ENCODE results near the gene DLG2. TPM values are rescaled to one million over a fixed set of nuclear protein-coding genes. Genes with fewer than 3 reads are reported as not detected.

Gene DLG2
- total RNA-seq, 1 experiment from 2014 or later = 0.20 TPM

- in situ Hi-C loops (cut with HindIII; ENCODE audit: low pct_unique_long_range_greater_than_20kb, low sequenced_read_pairs) = no loop called here
- DNase-seq (ENCODE audit: low read depth) = no peak
Measured at GRCh38 chr11:84747871-84748270, 879.3 kb downstream of the DLG2 start.

- no peak for DNase-seq (ENCODE audit: low read depth)
- in situ Hi-C loops (cut with HindIII; ENCODE audit: low pct_unique_long_range_greater_than_20kb, low sequenced_read_pairs) = no loop called here
Measured at GRCh38 chr11:84740050-84740449, 887.1 kb downstream of the DLG2 start.

GRCh38 chr11:84724256-84724655 is 902.9 kb downstream of the DLG2 start:
- in situ Hi-C loops (cut with HindIII; ENCODE audit: low pct_unique_long_range_greater_than_20kb, low sequenced_read_pairs) = no loop called here
- DNase-seq (ENCODE audit: low read depth) = no peak

GRCh38 chr11:84722583-84723108 is 904.5 kb downstream of the DLG2 start:
- in situ Hi-C loops (cut with HindIII; ENCODE audit: low pct_unique_long_range_greater_than_20kb, low sequenced_read_pairs) = no loop called here
- DNase-seq (ENCODE audit: low read depth) = no peak

GRCh38 chr11:84721561-84721961 is 905.6 kb downstream of the DLG2 start:
- in situ Hi-C loops (cut with HindIII; ENCODE audit: low pct_unique_long_range_greater_than_20kb, low sequenced_read_pairs) = no loop called here
- no peak for DNase-seq (ENCODE audit: low read depth)

- in situ Hi-C loops (cut with HindIII; ENCODE audit: low pct_unique_long_range_greater_than_20kb, low sequenced_read_pairs) = no loop called here
- no peak for DNase-seq (ENCODE audit: low read depth)
Measured at GRCh38 chr11:84720706-84721402, 906.3 kb downstream of the DLG2 start.

GRCh38 chr11:84719935-84720577 is 907.1 kb downstream of the DLG2 start:
- in situ Hi-C loops (cut with HindIII; ENCODE audit: low pct_unique_long_range_greater_than_20kb, low sequenced_read_pairs) = no loop called here

GRCh38 chr11:84714316-84714780 is 912.8 kb downstream of the DLG2 start:
- in situ Hi-C loops (cut with HindIII; ENCODE audit: low pct_unique_long_range_greater_than_20kb, low sequenced_read_pairs) = no loop called here
- peak; percentile 60 for DNase-seq (ENCODE audit: low read depth)

More at GRCh38 chr11:84719935-84720577, 907.1 kb downstream of the DLG2 start:
- no peak for DNase-seq (ENCODE audit: low read depth)

- DNase-seq (ENCODE audit: low read depth) = peak; percentile 62
Measured at GRCh38 chr11:84691830-84692229, 935.3 kb downstream of the DLG2 start.

GRCh38 chr11:84687433-84687832 is 939.7 kb downstream of the DLG2 start:
- DNase-seq (ENCODE audit: low read depth) = no peak
- in situ Hi-C loops (cut with HindIII; ENCODE audit: low pct_unique_long_range_greater_than_20kb, low sequenced_read_pairs) = no loop called here

More at GRCh38 chr11:84691830-84692229, 935.3 kb downstream of the DLG2 start:
- in situ Hi-C loops (cut with HindIII; ENCODE audit: low pct_unique_long_range_greater_than_20kb, low sequenced_read_pairs) = no loop called here

GRCh38 chr11:84686716-84687115 is 940.4 kb downstream of the DLG2 start:
- no peak for DNase-seq (ENCODE audit: low read depth)
- in situ Hi-C loops (cut with HindIII; ENCODE audit: low pct_unique_long_range_greater_than_20kb, low sequenced_read_pairs) = no loop called here

- no peak for DNase-seq (ENCODE audit: low read depth)
- in situ Hi-C loops (cut with HindIII; ENCODE audit: low pct_unique_long_range_greater_than_20kb, low sequenced_read_pairs) = no loop called here
Measured at GRCh38 chr11:84685976-84686375, 941.2 kb downstream of the DLG2 start.

GRCh38 chr11:84685149-84685548 is 942.0 kb downstream of the DLG2 start:
- in situ Hi-C loops (cut with HindIII; ENCODE audit: low pct_unique_long_range_greater_than_20kb, low sequenced_read_pairs) = no loop called here
- no peak for DNase-seq (ENCODE audit: low read depth)

- in situ Hi-C loops (cut with HindIII; ENCODE audit: low pct_unique_long_range_greater_than_20kb, low sequenced_read_pairs) = no loop called here
- DNase-seq (ENCODE audit: low read depth) = no peak
Measured at GRCh38 chr11:84681456-84681855, 945.7 kb downstream of the DLG2 start.

- DNase-seq (ENCODE audit: low read depth) = no peak
- in situ Hi-C loops (cut with HindIII; ENCODE audit: low pct_unique_long_range_greater_than_20kb, low sequenced_read_pairs) = no loop called here
Measured at GRCh38 chr11:84675396-84676025, 951.6 kb downstream of the DLG2 start.

- in situ Hi-C loops (cut with HindIII; ENCODE audit: low pct_unique_long_range_greater_than_20kb, low sequenced_read_pairs) = no loop called here
- DNase-seq (ENCODE audit: low read depth) = no peak
Measured at GRCh38 chr11:84673753-84674152, 953.4 kb downstream of the DLG2 start.

GRCh38 chr11:84671325-84671999 is 955.7 kb downstream of the DLG2 start:
- no peak for DNase-seq (ENCODE audit: low read depth)
- in situ Hi-C loops (cut with HindIII; ENCODE audit: low pct_unique_long_range_greater_than_20kb, low sequenced_read_pairs) = no loop called here

GRCh38 chr11:84663731-84664130 is 963.4 kb downstream of the DLG2 start:
- no peak for DNase-seq (ENCODE audit: low read depth)
- in situ Hi-C loops (cut with HindIII; ENCODE audit: low pct_unique_long_range_greater_than_20kb, low sequenced_read_pairs) = no loop called here
